CD14-positive monocyte (primary cell): ENCODE data around the gene DPF3. TPM values are rescaled to one million over a fixed set of nuclear protein-coding genes. Genes with fewer than 3 reads are reported as not detected.

Experiments used
- DNase-seq, 3 donors: peaks; one replicate each; pipeline ENCODE4 v3.0.0-alpha.2; 2011 to 2022
- H2AFZ ChIP-seq: 2 replicates; pipeline ENCODE4 v1.6.0; 2012; ENCODE audit warnings: mild to moderate bottlenecking, low read depth, low read length, inconsistent platforms; ENCODE audit not compliant: insufficient read depth, poor library complexity, severe bottlenecking
- H3K27ac ChIP-seq, 2 donors: 1 replicate in 1 of 2; 2 replicates in 1 of 2; pipeline ENCODE4 v1.5.1; 2012 to 2013; ENCODE audit warnings: low read length in 2 of 2, control low read depth in 1 of 2, inconsistent platforms in 1 of 2, low read depth in 1 of 2, mild to moderate bottlenecking in 1 of 2
- H3K27me3 ChIP-seq, 2 donors: one replicate each; pipeline versions ENCODE4 v1.6.0 to v1.6.1; 2011 to 2013; ENCODE audit warnings: low read length in 2 of 2; ENCODE audit not compliant: control insufficient read depth in 2 of 2, insufficient read depth in 2 of 2
- H3K36me3 ChIP-seq, 2 donors: replicated peaks in 1 of 2; 1 replicate in 1 of 2; 2 replicates in 1 of 2; pipeline versions ENCODE4 v1.5.1 to v1.6.1; 2012 to 2013; ENCODE audit warnings: low read length in 2 of 2, control low read depth in 1 of 2, inconsistent platforms in 1 of 2, mild to moderate bottlenecking in 1 of 2; ENCODE audit not compliant: insufficient read depth in 2 of 2, control insufficient read depth in 1 of 2
- H3K4me1 ChIP-seq, 2 donors: 1 replicate in 1 of 2; 2 replicates in 1 of 2; pipeline versions ENCODE4 v1.5.1 to v1.6.1; 2012 to 2013; ENCODE audit warnings: low read length in 2 of 2, control low read depth in 1 of 2, inconsistent platforms in 1 of 2, mild to moderate bottlenecking in 1 of 2, moderate library complexity in 1 of 2; ENCODE audit not compliant: insufficient read depth in 2 of 2, control insufficient read depth in 1 of 2
- H3K4me2 ChIP-seq: replicated peaks from 2 replicates; pipeline ENCODE3; 2012; ENCODE audit warnings: low read length, moderate library complexity, mild to moderate bottlenecking; ENCODE audit not compliant: poor library complexity, severe bottlenecking; ENCODE audit errors: extremely low read depth
- H3K4me3 ChIP-seq, 3 experiments: fragments of 200-600 bp in 1 of 3; sonication (generic) in 1 of 3; replicated peaks in 1 of 3; 1 replicate in 2 of 3; 2 replicates in 1 of 3; pipeline ENCODE4 v1.5.1; 2011 to 2013; ENCODE audit warnings: low read length in 3 of 3, mild to moderate bottlenecking in 3 of 3, control low read depth in 2 of 3, low read depth in 2 of 3, inconsistent platforms in 1 of 3, moderate library complexity in 1 of 3
- H3K79me2 ChIP-seq: 2 replicates; pipeline ENCODE4 v1.6.0; 2012; ENCODE audit warnings: mild to moderate bottlenecking, control low read depth, inconsistent platforms, low read length, moderate library complexity; ENCODE audit not compliant: insufficient read depth
- H3K9ac ChIP-seq: 2 replicates; pipeline ENCODE4 v1.6.0; 2017; ENCODE audit warnings: low read length, mild to moderate bottlenecking; ENCODE audit not compliant: insufficient read depth, poor library complexity, severe bottlenecking
- H3K9me3 ChIP-seq, 2 donors: replicated peaks in 1 of 2; 1 replicate in 1 of 2; 2 replicates in 1 of 2; pipeline versions ENCODE4 v1.5.1 to v1.6.1; 2012 to 2013; ENCODE audit warnings: low read length in 2 of 2, control low read depth in 1 of 2; ENCODE audit not compliant: control insufficient read depth in 1 of 2, insufficient read depth in 1 of 2
- H4K20me1 ChIP-seq: 2 replicates; pipeline ENCODE4 v1.6.0; 2012; ENCODE audit warnings: mild to moderate bottlenecking, low read length, control low read depth, moderate library complexity; ENCODE audit not compliant: insufficient read depth
- H3K27ac Mint-ChIP-seq, 7 donors: one replicate each; pipeline ENCODE4 v1.8.0; 2020; ENCODE audit warnings: mild to moderate bottlenecking in 7 of 7, mixed read lengths in 7 of 7, moderate library complexity in 6 of 7, inconsistent platforms in 2 of 7
- H3K27me3 Mint-ChIP-seq, 3 donors: one replicate each; pipeline ENCODE4 v1.8.0; 2021 to 2022; ENCODE audit warnings: low read depth in 3 of 3, mild to moderate bottlenecking in 3 of 3, mixed read lengths in 3 of 3, moderate library complexity in 3 of 3, inconsistent platforms in 1 of 3
- H3K36me3 Mint-ChIP-seq, 2 donors: one replicate each; pipeline ENCODE4 v1.8.0; 2020; ENCODE audit warnings: mixed read lengths in 2 of 2, inconsistent platforms in 1 of 2, mild to moderate bottlenecking in 1 of 2
- H3K4me1 Mint-ChIP-seq: one replicate; pipeline ENCODE4 v1.8.0; 2020; ENCODE audit warnings: mild to moderate bottlenecking, mixed read lengths
- H3K4me3 Mint-ChIP-seq, 2 donors: one replicate each; pipeline ENCODE4 v1.8.0; 2020; ENCODE audit warnings: mild to moderate bottlenecking in 2 of 2, mixed read lengths in 2 of 2, moderate library complexity in 1 of 2
- H3K9me3 Mint-ChIP-seq, 7 donors: one replicate each; pipeline ENCODE4 v1.8.0; 2020 to 2022; ENCODE audit warnings: mixed read lengths in 7 of 7, mild to moderate bottlenecking in 6 of 7, moderate library complexity in 6 of 7, inconsistent platforms in 2 of 7
- CTCF ChIP-seq: fragments of 200-600 bp; IDR thresholded peaks from one replicate; pipeline ENCODE4 v1.8.0; 2022; ENCODE audit warnings: antibody characterized with exemption, mild to moderate bottlenecking
- WGBS: methylation state at CpG from one replicate; pipeline ENCODE4 v1.1.5; 2013; ENCODE audit warnings: missing lambda C conversion rate; ENCODE audit not compliant: insufficient coverage; 5-methylcytosine and 5-hydroxymethylcytosine counted together
- intact Hi-C, 2 donors: fragments of 100-400 bp; cut with micrococcal nuclease; formaldehyde crosslinking; loops; one replicate each; pipeline versions ENCODE4 v1.15.0 to v1.15.1; 2023
- polyA plus RNA-seq, 3 donors: library from polyadenylated mRNA; depleted of rRNA in 1 of 3; unstranded in 2 of 3; stranded (reverse) in 1 of 3; fragments of 300-500 nt in 2 of 3; fragments of >200 nt in 1 of 3; fragmentation: Illumina TruSeq in 2 of 3; gene quantifications; 1 replicate in 2 of 3; 2 replicates in 1 of 3; pipeline ENCODE4 v1.2.3, GENCODE V29; 2012 to 2021

DPF3 gene
- polyA plus RNA-seq, 3 donors = 0.33 to 0.39 TPM; not detected in 1

- no peak overlapping the region for H3K4me3 ChIP-seq
- H3K36me3 Mint-ChIP-seq = no peaks in the 10 kb centered on the region
- no peaks in the 10 kb centered on the region for H3K27me3 ChIP-seq
- H3K4me1 ChIP-seq = no peaks in the 10 kb centered on the region
- WGBS = 98% methylated on average over 5 of the region's 8 CpGs
- H3K27ac Mint-ChIP-seq = no peak overlapping the region
- H3K4me1 Mint-ChIP-seq = no peaks in the 10 kb centered on the region
- intact Hi-C loops = no loop called here
- H3K9me3 Mint-ChIP-seq = peaks cover 17 to 27% (median 21%) of the 10 kb centered on the region in 7 donors
- no peaks in the 10 kb centered on the region for H3K79me2 ChIP-seq
- TF ChIP-seq CTCF = no peak
- peaks cover 9 to 10% of the 10 kb centered on the region in 2 donors for H3K9me3 ChIP-seq
- no peak overlapping the region for H3K4me3 Mint-ChIP-seq
- no peak overlapping the region for H3K4me2 ChIP-seq
- H2AFZ ChIP-seq = no peak overlapping the region
- no peak for DNase-seq
- peaks cover 2 to 6% (median 3%) of the 10 kb centered on the region in 3 donors for H3K27me3 Mint-ChIP-seq
- H3K36me3 ChIP-seq = no peaks in the 10 kb centered on the region
- no peak overlapping the region for H3K9ac ChIP-seq
- H4K20me1 ChIP-seq = no peaks in the 10 kb centered on the region
- no peak overlapping the region for H3K27ac ChIP-seq
Measured at GRCh38 chr14:72869407-72870329, 24.2 kb downstream of the DPF3 start.

- Histone ChIP-seq H3K27ac (no peak overlapping the region), H3K9me3 (peaks cover 9 to 10% of the 10 kb centered on the region in 2 donors), H4K20me1 (no peaks in the 10 kb centered on the region), H3K79me2 (no peaks in the 10 kb centered on the region), H3K4me2 (no peak overlapping the region), H2AFZ (no peak overlapping the region), H3K4me1 (no peaks in the 10 kb centered on the region), H3K9ac (no peak overlapping the region), H3K27me3 (no peaks in the 10 kb centered on the region), H3K4me3 (no peak overlapping the region), H3K36me3 (no peaks in the 10 kb centered on the region)
- no peak overlapping the region for H3K27ac Mint-ChIP-seq
- peaks cover 2% of the 10 kb centered on the region for H3K4me1 Mint-ChIP-seq
- H3K36me3 Mint-ChIP-seq = no peaks in the 10 kb centered on the region
- intact Hi-C loops = no loop called here
- no peak for TF ChIP-seq CTCF
- peaks cover 5 to 7% (median 6%) of the 10 kb centered on the region in 3 donors for H3K27me3 Mint-ChIP-seq
- peaks cover 13 to 21% (median 17%) of the 10 kb centered on the region in 7 donors for H3K9me3 Mint-ChIP-seq
- no peak for DNase-seq
- H3K4me3 Mint-ChIP-seq = no peak overlapping the region
- 100% methylated on average over 2 of the region's 3 CpGs for WGBS
Measured at GRCh38 chr14:72868500-72868899, 25.4 kb downstream of the DPF3 start.
